Trophoblast cell (in vitro differentiated cells and primary cell): ENCODE measurements around the gene UNC13A.

Experiments used
- DNase-seq, 2 donors: peaks; one replicate each; pipeline ENCODE4 v3.0.0-alpha.2; 2016
- H2AFZ ChIP-seq: 2 replicates; pipeline ENCODE4 v1.6.1; 2013; ENCODE audit warnings: low read length, moderate library complexity, mild to moderate bottlenecking; ENCODE audit not compliant: insufficient read depth, poor library complexity
- H2AK5ac ChIP-seq: 2 replicates; pipeline ENCODE4 v1.6.1; 2013; ENCODE audit warnings: mild to moderate bottlenecking, low read length
- H2BK120ac ChIP-seq: 2 replicates; pipeline ENCODE4 v1.6.1; 2013; ENCODE audit warnings: low read length, mild to moderate bottlenecking, moderate library complexity; ENCODE audit not compliant: insufficient read depth, poor library complexity
- H2BK12ac ChIP-seq: 2 replicates; pipeline ENCODE4 v1.6.1; 2013; ENCODE audit warnings: mild to moderate bottlenecking, low read length, moderate library complexity
- H2BK5ac ChIP-seq: 2 replicates; pipeline ENCODE4 v1.6.1; 2013; ENCODE audit warnings: low read length, low read depth, moderate library complexity, mild to moderate bottlenecking; ENCODE audit not compliant: poor library complexity
- H3K14ac ChIP-seq: 2 replicates; pipeline ENCODE4 v1.6.1; 2013; ENCODE audit warnings: mild to moderate bottlenecking, low read length
- H3K18ac ChIP-seq: 2 replicates; pipeline ENCODE4 v1.6.1; 2013; ENCODE audit warnings: mild to moderate bottlenecking, low read length
- H3K23ac ChIP-seq: 2 replicates; pipeline ENCODE4 v1.6.1; 2013; ENCODE audit warnings: low read length
- H3K27ac ChIP-seq: 2 replicates; pipeline ENCODE4 v1.5.1; 2013; ENCODE audit warnings: low read depth, mild to moderate bottlenecking, inconsistent platforms, low read length, moderate library complexity
- H3K27me3 ChIP-seq: 2 replicates; pipeline ENCODE4 v1.6.1; 2013; ENCODE audit warnings: inconsistent platforms, mild to moderate bottlenecking, low read length, moderate library complexity; ENCODE audit not compliant: insufficient read depth
- H3K36me3 ChIP-seq, 2 experiments: 1 replicate in 1 of 2; 2 replicates in 1 of 2; pipeline ENCODE4 v1.6.1; 2013; ENCODE audit warnings: low read length in 2 of 2, mild to moderate bottlenecking in 2 of 2, moderate library complexity in 1 of 2; ENCODE audit not compliant: insufficient read depth in 2 of 2, control insufficient read depth in 1 of 2
- H3K4ac ChIP-seq: 2 replicates; pipeline ENCODE4 v1.6.1; 2013; ENCODE audit warnings: low read depth, mild to moderate bottlenecking, low read length, moderate library complexity
- H3K4me1 ChIP-seq, 2 experiments: 1 replicate in 1 of 2; 2 replicates in 1 of 2; pipeline ENCODE4 v1.6.1; 2013; ENCODE audit warnings: low read length in 2 of 2, mild to moderate bottlenecking in 2 of 2, moderate library complexity in 1 of 2; ENCODE audit not compliant: insufficient read depth in 2 of 2, control insufficient read depth in 1 of 2
- H3K4me2 ChIP-seq: 2 replicates; pipeline ENCODE4 v1.6.1; 2013; ENCODE audit warnings: inconsistent platforms, mild to moderate bottlenecking, low read length, moderate library complexity
- H3K4me3 ChIP-seq: 2 replicates; pipeline ENCODE4 v1.5.1; 2013; ENCODE audit warnings: mild to moderate bottlenecking, low read depth, low read length, inconsistent platforms
- H3K79me1 ChIP-seq: one replicate; pipeline ENCODE4 v1.6.1; 2013; ENCODE audit warnings: low read length
- H3K79me2 ChIP-seq: 2 replicates; pipeline ENCODE4 v1.6.1; 2013; ENCODE audit warnings: low read length, mild to moderate bottlenecking; ENCODE audit not compliant: control insufficient read depth, insufficient read depth, poor library complexity
- H3K9ac ChIP-seq: 2 replicates; pipeline ENCODE4 v1.6.1; 2013; ENCODE audit warnings: mild to moderate bottlenecking, low read length
- H3K9me3 ChIP-seq: 2 replicates; pipeline ENCODE4 v1.6.1; 2013; ENCODE audit warnings: low read depth, mild to moderate bottlenecking, control low read depth, inconsistent platforms, low read length; ENCODE audit not compliant: insufficient read depth
- H4K12ac ChIP-seq: 2 replicates; pipeline ENCODE4 v1.6.1; 2013; ENCODE audit warnings: low read depth, mild to moderate bottlenecking, low read length, moderate library complexity
- H4K8ac ChIP-seq: 2 replicates; pipeline ENCODE4 v1.6.1; 2013; ENCODE audit warnings: low read depth, mild to moderate bottlenecking, low read length, moderate library complexity
- H4K91ac ChIP-seq: one replicate; pipeline ENCODE4 v1.6.1; 2013; ENCODE audit warnings: low read depth, mild to moderate bottlenecking, low read length, moderate library complexity
- WGBS: extraction: QIAGEN DNeasy Blood & Tissue Kit; methylation state at CpG from one replicate; pipeline ENCODE4 v1.1.7; 2013; ENCODE audit warnings: missing lambda C conversion rate; ENCODE audit not compliant: insufficient read length, insufficient coverage; ENCODE audit errors: extremely low coverage; 5-methylcytosine and 5-hydroxymethylcytosine counted together

UNC13A gene

DNA sequence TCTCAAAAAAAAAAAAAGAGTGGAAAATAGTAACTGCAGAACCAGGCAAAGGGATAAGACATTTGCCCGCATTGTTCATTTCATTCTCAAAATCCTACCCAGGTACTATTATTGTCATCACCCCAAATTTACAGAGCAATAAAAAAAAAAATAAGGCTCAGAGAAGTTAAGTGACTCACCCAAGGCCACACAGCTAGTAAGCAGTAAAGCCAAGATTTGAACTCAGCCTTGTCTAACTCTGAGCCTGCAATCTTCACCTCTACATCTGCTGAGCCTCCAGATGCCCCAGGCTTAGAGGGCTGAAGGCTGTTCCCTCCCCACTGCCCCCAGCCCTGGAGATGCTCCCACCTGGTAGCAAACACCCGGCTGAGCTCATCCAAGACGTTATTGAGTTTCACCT lies 61.0 kb downstream of the UNC13A start:
- Histone ChIP-seq H2BK120ac (no peak overlapping the region), H3K36me3 (no peaks in the 10 kb centered on the region), H3K18ac (no peak overlapping the region), H3K79me1 (no peaks in the 10 kb centered on the region), H3K23ac (no peak overlapping the region), H3K9ac (no peak overlapping the region), H4K12ac (no peak overlapping the region), H2AFZ (no peak overlapping the region), H2BK12ac (no peak overlapping the region), H3K4me1 (no peaks in the 10 kb centered on the region), H3K27ac (no peak overlapping the region), H2BK5ac (no peak overlapping the region), H4K91ac (no peak overlapping the region), H2AK5ac (no peak overlapping the region), H4K8ac (no peak overlapping the region), H3K4me3 (no peak overlapping the region), H3K27me3 (no peaks in the 10 kb centered on the region), H3K4ac (no peak overlapping the region), H3K79me2 (no peaks in the 10 kb centered on the region), H3K14ac (no peak overlapping the region), H3K9me3 (peaks cover 2% of the 10 kb centered on the region), H3K4me2 (no peak overlapping the region)
- no peak for DNase-seq
- no CpG with 5 or more reads among the region's 3 CpGs for WGBS

DNA sequence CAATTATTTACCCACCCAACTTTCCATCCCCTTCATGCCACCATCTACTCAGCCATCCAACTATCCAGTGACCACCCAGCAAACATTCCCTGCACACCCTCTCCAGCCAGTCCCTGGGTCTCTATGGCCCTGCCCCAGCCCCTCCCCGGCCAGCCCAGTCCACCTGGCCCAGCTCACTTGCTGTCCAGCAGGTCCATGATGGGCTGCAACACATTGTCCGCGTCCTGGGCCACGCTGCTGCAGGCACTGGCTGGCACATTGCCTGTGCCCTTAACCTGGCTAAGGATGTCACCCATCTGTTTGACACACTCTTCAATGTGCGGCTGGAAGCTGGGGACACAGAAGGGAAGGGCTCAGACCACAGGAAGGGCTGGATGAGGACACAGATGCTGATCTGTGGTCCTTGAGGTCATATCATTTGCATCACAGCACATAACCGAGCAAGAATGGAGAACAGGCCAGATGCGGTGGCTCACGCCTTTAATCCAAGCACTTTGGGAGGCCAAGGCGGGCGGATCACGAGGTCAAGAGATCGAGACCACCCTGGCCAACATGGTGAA lies 61.6 kb downstream of the UNC13A start:
- no peak overlapping the region for H3K4me2 ChIP-seq
- H4K8ac ChIP-seq: no peak overlapping the region
- peaks cover 5% of the 10 kb centered on the region for H3K9me3 ChIP-seq
- H3K27me3 ChIP-seq: no peaks in the 10 kb centered on the region
- H2BK120ac ChIP-seq: no peak overlapping the region
- no peak overlapping the region for H3K27ac ChIP-seq
- no peaks in the 10 kb centered on the region for H3K4me1 ChIP-seq
- H3K79me2 ChIP-seq: no peaks in the 10 kb centered on the region
- H3K4me3 ChIP-seq: no peak overlapping the region
- no CpG with 5 or more reads among the region's 12 CpGs for WGBS
- H3K23ac ChIP-seq: no peak overlapping the region
- H3K4ac ChIP-seq: no peak overlapping the region
- H3K36me3 ChIP-seq: no peaks in the 10 kb centered on the region
- no peak overlapping the region for H3K14ac ChIP-seq
- DNase-seq: no peak
- H2BK5ac ChIP-seq: no peak overlapping the region
- H3K18ac ChIP-seq: no peak overlapping the region
- H3K79me1 ChIP-seq: no peaks in the 10 kb centered on the region
- no peak overlapping the region for H2BK12ac ChIP-seq
- H2AFZ ChIP-seq: no peak overlapping the region
- no peak overlapping the region for H4K12ac ChIP-seq
- no peak overlapping the region for H2AK5ac ChIP-seq
- no peak overlapping the region for H4K91ac ChIP-seq
- no peak overlapping the region for H3K9ac ChIP-seq

DNA sequence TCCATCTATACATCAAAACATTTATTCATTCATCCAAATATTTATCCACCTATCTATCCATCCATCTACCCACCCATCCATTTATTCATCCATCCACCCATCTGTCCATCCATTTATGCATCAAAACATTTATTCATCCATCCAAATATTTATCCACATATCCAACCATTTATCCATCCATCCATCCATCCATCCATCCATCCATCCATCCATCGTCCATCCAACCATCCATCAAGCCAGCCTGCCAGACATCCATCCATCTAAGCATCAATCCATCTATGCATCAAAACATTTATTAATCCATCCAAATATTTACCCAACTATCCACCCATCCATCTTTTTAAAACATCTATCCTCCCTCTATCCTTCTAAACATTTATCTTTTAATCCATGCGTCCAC lies 62.2 kb downstream of the UNC13A start:
- no peaks in the 10 kb centered on the region for H3K79me1 ChIP-seq
- H3K18ac ChIP-seq: no peak overlapping the region
- peaks cover 8% of the 10 kb centered on the region for H3K9me3 ChIP-seq
- H4K12ac ChIP-seq: no peak overlapping the region
- no peak overlapping the region for H3K4ac ChIP-seq
- H3K36me3 ChIP-seq: no peaks in the 10 kb centered on the region
- no peak overlapping the region for H2BK5ac ChIP-seq
- H2BK120ac ChIP-seq: no peak overlapping the region
- no peak overlapping the region for H4K91ac ChIP-seq
- no peak overlapping the region for H3K27ac ChIP-seq
- H3K23ac ChIP-seq: no peak overlapping the region
- no peak overlapping the region for H4K8ac ChIP-seq
- H2AFZ ChIP-seq: no peak overlapping the region
- no peak overlapping the region for H3K4me3 ChIP-seq
- H2AK5ac ChIP-seq: no peak overlapping the region
- H3K4me1 ChIP-seq: no peaks in the 10 kb centered on the region
- no peak overlapping the region for H3K9ac ChIP-seq
- WGBS: 100% methylated on average over 2 of the region's 2 CpGs
- no peak overlapping the region for H2BK12ac ChIP-seq
- H3K14ac ChIP-seq: no peak overlapping the region
- no peak overlapping the region for H3K4me2 ChIP-seq
- DNase-seq: no peak
- no peaks in the 10 kb centered on the region for H3K27me3 ChIP-seq
- H3K79me2 ChIP-seq: no peaks in the 10 kb centered on the region

DNA sequence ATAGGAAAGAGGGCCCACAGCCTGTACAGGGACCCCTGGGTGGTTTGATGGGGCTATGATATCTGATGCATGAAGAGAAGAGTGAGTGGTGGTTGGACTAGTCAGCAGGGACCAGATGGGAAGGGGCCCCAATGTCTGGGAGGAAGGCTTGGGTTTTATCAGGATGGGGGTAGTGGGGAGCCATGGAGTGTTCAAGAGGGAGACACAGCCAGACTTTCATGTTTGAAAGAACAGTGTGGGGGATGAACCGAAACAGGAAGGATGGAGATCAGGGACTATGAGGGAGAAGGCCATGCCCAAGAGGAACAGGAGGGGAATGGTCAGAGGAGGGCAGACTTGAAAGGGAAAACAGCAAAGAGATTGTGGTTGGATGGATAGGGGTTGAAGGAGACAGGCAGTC lies 63.1 kb downstream of the UNC13A start:
- Histone ChIP-seq H3K4me3 (no peak overlapping the region), H4K12ac (no peak overlapping the region), H4K8ac (no peak overlapping the region), H3K23ac (no peak overlapping the region), H3K9me3 (peaks cover 8% of the 10 kb centered on the region), H3K4ac (no peak overlapping the region), H3K36me3 (no peaks in the 10 kb centered on the region), H2BK120ac (no peak overlapping the region), H2BK12ac (no peak overlapping the region), H4K91ac (no peak overlapping the region), H2AK5ac (no peak overlapping the region), H3K4me1 (no peaks in the 10 kb centered on the region), H3K79me2 (no peaks in the 10 kb centered on the region), H2AFZ (no peak overlapping the region), H3K14ac (no peak overlapping the region), H2BK5ac (no peak overlapping the region), H3K79me1 (no peaks in the 10 kb centered on the region), H3K27ac (no peak overlapping the region), H3K9ac (no peak overlapping the region), H3K27me3 (no peaks in the 10 kb centered on the region), H3K18ac (no peak overlapping the region), H3K4me2 (no peak overlapping the region)
- no CpG with 5 or more reads among the region's 1 CpG for WGBS
- no peak for DNase-seq
